Measurements from ENCODE around the gene CACNA2D4.
"Not testable (repeated sequence)": the region's sequence is repeated elsewhere in the genome, so short reads cannot be mapped to it uniquely, and the experiment has no call there.

The CACNA2D4 gene

DNA sequence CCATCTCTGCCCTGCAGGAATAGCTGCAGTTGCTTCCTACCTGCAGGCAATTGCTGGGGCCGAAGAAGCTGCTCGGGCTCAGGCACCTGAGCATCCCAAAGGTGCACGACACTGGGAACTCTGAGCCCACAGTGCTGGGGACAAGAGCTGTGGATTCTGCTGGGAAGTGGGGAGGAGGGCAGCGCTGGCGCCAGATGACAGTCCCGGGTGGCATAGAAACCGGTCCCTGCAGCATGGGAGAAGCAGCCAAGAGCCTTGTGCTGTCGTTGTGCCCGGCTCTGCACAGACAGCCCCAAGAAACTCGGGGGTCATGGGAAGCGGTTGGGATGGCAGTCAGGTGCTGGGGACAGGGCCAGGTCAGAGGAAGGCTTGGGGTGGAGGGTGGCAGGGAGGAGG is 97.6 kb downstream of the CACNA2D4 start:
- no peak for DNase-seq (ENCODE audit: low read depth)
- H3K4me3 ChIP-seq (ENCODE audit: low read depth, low read length) = no peak overlapping the region
- TF ChIP-seq, protein P1, sequence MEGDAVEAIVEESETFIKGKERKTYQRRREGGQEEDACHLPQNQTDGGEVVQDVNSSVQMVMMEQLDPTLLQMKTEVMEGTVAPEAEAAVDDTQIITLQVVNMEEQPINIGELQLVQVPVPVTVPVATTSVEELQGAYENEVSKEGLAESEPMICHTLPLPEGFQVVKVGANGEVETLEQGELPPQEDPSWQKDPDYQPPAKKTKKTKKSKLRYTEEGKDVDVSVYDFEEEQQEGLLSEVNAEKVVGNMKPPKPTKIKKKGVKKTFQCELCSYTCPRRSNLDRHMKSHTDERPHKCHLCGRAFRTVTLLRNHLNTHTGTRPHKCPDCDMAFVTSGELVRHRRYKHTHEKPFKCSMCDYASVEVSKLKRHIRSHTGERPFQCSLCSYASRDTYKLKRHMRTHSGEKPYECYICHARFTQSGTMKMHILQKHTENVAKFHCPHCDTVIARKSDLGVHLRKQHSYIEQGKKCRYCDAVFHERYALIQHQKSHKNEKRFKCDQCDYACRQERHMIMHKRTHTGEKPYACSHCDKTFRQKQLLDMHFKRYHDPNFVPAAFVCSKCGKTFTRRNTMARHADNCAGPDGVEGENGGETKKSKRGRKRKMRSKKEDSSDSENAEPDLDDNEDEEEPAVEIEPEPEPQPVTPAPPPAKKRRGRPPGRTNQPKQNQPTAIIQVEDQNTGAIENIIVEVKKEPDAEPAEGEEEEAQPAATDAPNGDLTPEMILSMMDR (conservative IDR thresholded peaks at IDR 0.05; ENCODE audit: low read depth, low read length) = no peak

DNA sequence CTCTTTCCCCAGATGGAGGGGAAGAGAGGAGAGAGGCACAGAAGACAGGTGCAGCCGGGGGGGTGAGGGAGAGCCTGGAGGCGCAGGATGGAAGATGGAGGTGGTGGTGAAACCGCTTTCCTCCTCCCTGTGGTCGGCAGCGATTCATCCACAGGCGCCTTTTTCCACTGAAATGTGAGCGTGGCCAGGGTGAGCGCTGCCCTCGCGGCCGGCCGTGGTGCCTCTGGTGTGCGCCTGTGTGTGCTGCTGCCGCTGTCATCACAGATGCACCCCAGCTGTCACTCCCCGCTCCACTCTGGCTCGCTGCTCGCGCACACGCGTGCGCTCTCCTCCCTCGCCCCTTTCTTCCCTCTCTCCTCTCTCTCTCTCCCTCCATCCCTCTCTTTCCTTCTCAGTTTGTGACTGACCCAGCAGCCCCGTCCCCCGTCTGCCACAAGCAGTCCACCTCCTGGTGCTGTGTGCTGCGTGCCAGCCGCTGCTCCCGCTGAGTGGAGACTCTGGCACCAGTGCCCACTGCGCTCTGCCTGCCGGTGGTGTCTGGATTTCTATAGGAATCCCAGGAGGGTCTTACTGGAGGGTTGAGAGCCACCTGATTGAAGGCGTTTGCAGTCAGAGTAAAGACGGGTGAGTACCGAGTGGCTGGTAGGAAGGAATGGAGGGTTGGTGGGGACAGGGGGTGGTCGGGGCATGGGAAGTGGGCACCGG is 98.1 kb downstream of the CACNA2D4 start, which contains the start of gene LRTM2:
Gene LRTM2 (plus strand): TSS at position 375 of the 705 bp plus-strand sequence. CDS start 7,584 bp downstream, outside the sequence.
- TF ChIP-seq, protein P1 (conservative IDR thresholded peaks at IDR 0.05; ENCODE audit: low read depth, low read length) = no peak
- no peak within 1 kb of the TSS for H3K4me3 ChIP-seq (ENCODE audit: low read depth, low read length)
- no peak for DNase-seq (ENCODE audit: low read depth)

DNA sequence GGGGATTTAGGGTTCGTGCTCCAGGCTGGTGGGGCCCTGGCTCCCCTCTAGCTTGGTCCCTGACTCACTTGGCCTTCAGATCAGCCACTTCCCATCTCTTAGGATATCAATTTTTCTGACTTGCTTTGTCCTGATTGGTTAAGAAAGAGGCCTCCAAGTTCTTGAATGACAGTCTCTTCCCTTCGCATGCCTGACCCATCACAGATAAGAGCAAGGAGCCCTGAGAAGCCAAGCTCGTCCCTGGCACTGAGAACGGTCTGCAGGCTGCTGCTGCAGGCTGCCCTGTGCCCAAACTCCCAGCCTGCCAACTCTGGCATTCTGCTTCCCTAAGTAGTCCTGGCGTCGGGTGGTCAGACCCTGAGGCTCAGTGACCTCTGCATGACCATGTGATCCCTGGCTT is 98.9 kb downstream of the CACNA2D4 start:
- DNase-seq (ENCODE audit: low read depth) = no peak
- TF ChIP-seq, protein P1 (conservative IDR thresholded peaks at IDR 0.05; ENCODE audit: low read depth, low read length) = no peak
- H3K4me3 ChIP-seq (ENCODE audit: low read depth, low read length) = no peak overlapping the region

DNA sequence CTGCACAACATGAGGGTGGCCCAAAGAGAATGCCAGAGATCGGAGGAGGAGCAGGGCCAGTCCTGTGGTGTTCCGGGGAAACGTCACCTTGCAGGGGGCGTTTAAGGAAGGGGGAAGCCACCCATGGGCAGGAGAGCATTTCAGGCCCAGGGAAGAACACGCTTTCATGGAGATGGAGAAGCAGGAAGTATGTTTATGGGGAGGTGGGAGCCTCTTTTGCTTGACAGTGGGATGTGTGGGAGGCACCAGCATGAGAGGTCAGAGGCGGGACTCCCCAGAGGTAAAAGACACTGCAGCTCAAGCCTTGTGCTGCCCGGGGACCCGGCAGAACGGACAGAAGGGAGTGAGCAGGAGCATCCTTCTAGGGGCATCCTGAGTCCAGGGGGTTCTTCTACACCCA is 99.4 kb downstream of the CACNA2D4 start:
- no peak for DNase-seq (ENCODE audit: low read depth)
- no peak overlapping the region for H3K4me3 ChIP-seq (ENCODE audit: low read depth, low read length)
- TF ChIP-seq, protein P1 (conservative IDR thresholded peaks at IDR 0.05; ENCODE audit: low read depth, low read length) = no peak

DNA sequence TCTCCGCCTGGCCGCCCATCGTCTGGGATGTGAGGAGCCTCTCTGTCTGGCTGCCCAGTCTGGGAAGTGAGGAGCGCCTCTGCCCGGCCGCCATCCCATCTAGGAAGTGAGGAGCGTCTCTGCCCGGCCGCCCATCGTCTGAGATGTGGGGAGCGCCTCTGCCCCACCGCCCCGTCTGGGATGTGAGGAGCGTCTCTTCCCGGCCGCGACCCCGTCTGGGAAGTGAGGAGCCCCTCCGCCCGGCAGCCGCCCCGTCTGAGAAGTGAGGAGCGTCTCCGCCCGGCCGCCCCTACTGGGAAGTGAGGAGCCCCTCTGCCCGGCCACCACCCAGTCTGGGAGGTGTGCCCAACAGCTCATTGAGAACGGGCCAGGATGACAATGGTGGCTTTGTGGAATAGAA is 100.5 kb downstream of the CACNA2D4 start:
- not testable (repeated sequence) for H3K4me3 ChIP-seq (ENCODE audit: low read depth, low read length); DNase-seq (ENCODE audit: low read depth)

DNA sequence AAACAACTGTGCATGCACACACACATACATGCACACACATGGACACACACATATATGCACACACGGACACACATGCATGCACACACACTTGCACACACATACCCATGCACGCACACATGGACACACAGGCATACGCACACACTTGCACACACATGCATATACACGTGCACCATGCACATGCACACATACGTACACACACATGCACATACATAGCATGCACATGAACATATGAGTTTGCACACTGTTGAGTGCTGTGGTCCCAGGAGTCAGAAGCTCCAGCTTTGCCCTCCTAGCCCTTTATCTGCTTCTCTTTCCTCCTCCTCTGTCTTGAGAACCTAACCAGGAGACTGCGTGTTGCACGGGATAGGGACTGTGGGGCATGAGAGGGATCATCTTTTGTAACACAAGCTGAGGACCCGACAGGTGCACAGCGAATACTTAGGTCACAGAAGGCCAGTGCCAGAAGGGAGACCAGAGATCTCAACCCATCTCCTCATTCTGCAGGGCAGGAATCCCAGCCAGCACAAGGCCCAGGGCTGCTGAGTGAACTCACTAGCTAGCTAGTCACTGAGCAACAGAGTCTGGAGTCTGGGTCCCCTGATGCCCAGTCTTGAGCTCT is 101.6 kb downstream of the CACNA2D4 start:
- no peak overlapping the region for H3K4me3 ChIP-seq (ENCODE audit: low read depth, low read length)
- TF ChIP-seq, protein P1 (conservative IDR thresholded peaks at IDR 0.05; ENCODE audit: low read depth, low read length) = no peak
- no peak for DNase-seq (ENCODE audit: low read depth)

DNA sequence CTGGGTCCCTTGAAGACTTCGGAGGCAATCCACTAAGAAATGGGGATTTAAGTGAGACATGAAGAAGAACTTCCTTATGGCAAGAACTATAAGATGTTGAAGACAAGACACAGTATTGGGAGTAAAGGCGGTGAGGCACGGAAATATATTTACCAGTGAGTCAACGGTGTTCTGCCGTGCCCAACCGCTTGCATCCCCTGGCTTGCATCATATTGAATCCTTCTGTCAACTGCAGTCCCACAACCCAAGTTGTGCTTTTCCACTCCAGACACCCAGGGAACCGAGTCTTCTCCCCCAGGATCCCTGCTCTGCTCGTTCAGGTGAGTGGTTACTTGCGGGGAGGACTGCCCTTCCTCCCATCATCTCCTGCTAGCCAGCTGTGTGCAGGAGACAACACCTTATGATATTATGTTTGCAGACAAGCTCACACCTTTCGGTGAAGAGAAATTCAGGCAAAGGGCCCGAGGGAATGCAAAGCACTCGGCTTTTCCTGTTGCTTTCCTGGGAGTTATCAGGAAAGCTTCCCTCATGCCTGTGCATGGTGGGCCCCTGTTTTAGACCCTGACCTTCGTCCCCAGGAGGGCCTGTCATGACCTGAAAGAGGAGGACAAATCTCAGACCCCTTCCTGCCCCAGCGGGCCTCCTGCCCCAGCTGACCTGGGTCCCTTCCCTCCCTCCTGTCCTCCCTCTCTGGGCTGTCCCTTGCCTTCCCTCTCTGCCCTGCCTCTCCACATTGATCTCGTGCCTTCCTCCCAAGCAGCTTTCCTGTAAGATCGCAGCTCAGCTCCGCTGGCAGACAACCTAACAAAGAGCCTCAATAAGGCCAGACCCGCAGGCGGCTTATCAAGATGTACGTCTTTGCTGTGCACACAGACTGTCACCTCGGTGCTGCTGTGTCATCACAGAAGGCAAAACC is 102.4 kb downstream of the CACNA2D4 start:
- DNase-seq (ENCODE audit: low read depth) = no peak
- H3K4me3 ChIP-seq (ENCODE audit: low read depth, low read length) = no peak overlapping the region
- TF ChIP-seq, protein P1 (conservative IDR thresholded peaks at IDR 0.05; ENCODE audit: low read depth, low read length) = no peak

All from choroid plexus epithelial cell (primary cell).